ENCODE measurements around the gene NLN. TPM values are rescaled to one million over a fixed set of nuclear protein-coding genes. Genes with fewer than 3 reads are reported as not detected.

NLN gene
- total RNA-seq, 4 donors from 2014 or later: 2.2 to 17.3 (median 9.8) TPM

DNA sequence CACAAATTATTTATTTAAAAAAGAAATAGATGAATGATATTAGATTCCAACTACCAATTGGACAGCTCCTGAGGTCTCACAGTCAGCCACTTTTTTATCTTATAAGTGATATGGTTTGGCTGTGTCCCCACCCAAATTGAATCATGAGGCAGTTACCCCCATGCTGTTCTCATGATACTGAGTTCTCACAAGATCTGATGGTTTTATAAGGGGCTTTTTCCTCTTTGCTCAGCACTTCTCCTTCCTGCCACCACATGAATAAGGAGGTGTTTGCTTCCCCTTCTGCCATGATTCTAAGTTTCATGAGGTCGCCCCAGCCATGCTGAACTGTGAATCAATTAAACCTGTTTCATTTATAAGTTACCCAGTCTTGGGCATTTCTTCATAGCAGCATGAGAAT is 12.9 kb downstream of the NLN start:
- no peak for TF ChIP-seq CTCF (IDR thresholded peaks at IDR 0.05)
- TF ChIP-seq POLR2A (IDR thresholded peaks at IDR 0.05): no peak
- Histone ChIP-seq H3K9me3 (no peaks in the 10 kb centered on the region), H3K27me3 (no peaks in the 10 kb centered on the region), H3K4me1 (no peaks in the 10 kb centered on the region), H3K27ac (no peak overlapping the region), H3K4me3 (no peak overlapping the region), H3K36me3 (no peaks in the 10 kb centered on the region)
- DNase-seq: no peak

GRCh38 chr5:65736011-65736410 is 14.0 kb downstream of the NLN start:
- H3K36me3 ChIP-seq: no peaks in the 10 kb centered on the region
- no peak overlapping the region for H3K27ac ChIP-seq
- TF ChIP-seq POLR2A (IDR thresholded peaks at IDR 0.05): no peak
- TF ChIP-seq CTCF (IDR thresholded peaks at IDR 0.05): no peak
- no peak overlapping the region for H3K4me3 ChIP-seq
- no peak for DNase-seq
- no peaks in the 10 kb centered on the region for H3K4me1 ChIP-seq
- no peaks in the 10 kb centered on the region for H3K9me3 ChIP-seq
- no peaks in the 10 kb centered on the region for H3K27me3 ChIP-seq

DNA sequence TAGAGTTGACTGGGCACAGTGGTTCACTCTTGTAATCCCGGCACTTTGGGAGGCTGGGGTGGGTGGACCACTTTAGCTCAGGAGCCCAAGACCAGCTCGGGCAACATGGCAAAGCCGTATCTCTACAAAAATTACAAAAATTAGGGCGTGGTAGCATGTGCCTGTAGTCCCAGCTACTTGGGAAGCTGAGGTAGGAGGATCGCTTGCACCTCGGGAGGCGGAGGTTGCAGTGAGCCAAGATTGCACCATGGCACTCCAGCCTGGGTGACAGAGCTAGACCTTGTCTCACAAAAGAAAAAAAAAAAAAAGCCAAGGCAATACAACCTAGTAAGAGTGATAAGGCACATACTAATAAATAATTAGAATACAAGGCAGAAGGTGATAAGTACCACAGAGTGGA is 15.8 kb downstream of the NLN start:
- Histone ChIP-seq H3K9me3 (no peaks in the 10 kb centered on the region), H3K4me1 (no peaks in the 10 kb centered on the region), H3K4me3 (no peak overlapping the region), H3K36me3 (no peaks in the 10 kb centered on the region), H3K27me3 (no peaks in the 10 kb centered on the region), H3K27ac (no peak overlapping the region)
- TF ChIP-seq POLR2A (IDR thresholded peaks at IDR 0.05) (no peak), CTCF (IDR thresholded peaks at IDR 0.05) (no peak)
- DNase-seq: no peak

GRCh38 chr5:65738305-65738704 is 16.3 kb downstream of the NLN start:
- Histone ChIP-seq H3K27ac (no peak overlapping the region), H3K27me3 (no peaks in the 10 kb centered on the region), H3K9me3 (no peaks in the 10 kb centered on the region), H3K4me1 (no peaks in the 10 kb centered on the region), H3K36me3 (no peaks in the 10 kb centered on the region), H3K4me3 (no peak overlapping the region)
- TF ChIP-seq CTCF (IDR thresholded peaks at IDR 0.05) (no peak), POLR2A (IDR thresholded peaks at IDR 0.05) (no peak)
- DNase-seq: no peak

DNA sequence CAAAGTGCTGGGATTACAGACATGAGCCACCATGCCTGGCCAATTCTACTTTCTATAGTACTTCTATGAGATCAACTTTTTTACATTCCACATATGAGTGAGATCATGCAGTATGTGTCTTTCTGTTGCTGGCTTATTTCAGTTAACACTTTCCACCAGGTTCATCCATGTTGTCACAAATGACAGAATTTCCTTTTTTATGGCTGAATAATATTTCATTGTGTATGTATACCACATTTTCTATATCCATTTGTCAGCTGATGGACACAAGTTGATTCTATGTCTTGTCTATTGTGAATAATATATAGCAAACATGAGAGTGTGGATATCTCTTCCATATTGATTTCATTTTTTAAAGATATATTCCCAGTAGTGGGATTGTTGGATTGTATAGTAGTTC is 17.2 kb downstream of the NLN start:
- Histone ChIP-seq H3K9me3 (no peaks in the 10 kb centered on the region), H3K4me3 (no peak overlapping the region), H3K4me1 (no peaks in the 10 kb centered on the region), H3K27me3 (no peaks in the 10 kb centered on the region), H3K36me3 (no peaks in the 10 kb centered on the region), H3K27ac (no peak overlapping the region)
- TF ChIP-seq CTCF (IDR thresholded peaks at IDR 0.05) (no peak), POLR2A (IDR thresholded peaks at IDR 0.05) (no peak)
- DNase-seq: no peak

- Histone ChIP-seq H3K4me3 (no peak overlapping the region), H3K9me3 (no peaks in the 10 kb centered on the region), H3K36me3 (no peaks in the 10 kb centered on the region), H3K27me3 (no peaks in the 10 kb centered on the region), H3K27ac (no peak overlapping the region), H3K4me1 (no peaks in the 10 kb centered on the region)
- DNase-seq: no peak
- peak in 5 of 6 experiments; percentile 42 to 88 (median 84) for TF ChIP-seq CTCF (IDR thresholded peaks at IDR 0.05)
- TF ChIP-seq POLR2A (IDR thresholded peaks at IDR 0.05): no peak
Measured at GRCh38 chr5:65742565-65743231, 20.7 kb downstream of the NLN start.

Measured in Peyer's patch (tissue), 4 donors.